HG02870 (cell line): ENCODE measurements around the gene C1QL4.
A peak's percentile ranks its signal among the peaks of the same experiment; 100 is the strongest.

Experiments used
- ATAC-seq: cut with Tn5 transposase; IDR thresholded peaks from one replicate; pipeline ENCODE4 v1.9.1; 2021; ENCODE audit warnings: mild to moderate bottlenecking, moderate library complexity; ENCODE audit not compliant: unreplicated experiment

The C1QL4 gene

DNA sequence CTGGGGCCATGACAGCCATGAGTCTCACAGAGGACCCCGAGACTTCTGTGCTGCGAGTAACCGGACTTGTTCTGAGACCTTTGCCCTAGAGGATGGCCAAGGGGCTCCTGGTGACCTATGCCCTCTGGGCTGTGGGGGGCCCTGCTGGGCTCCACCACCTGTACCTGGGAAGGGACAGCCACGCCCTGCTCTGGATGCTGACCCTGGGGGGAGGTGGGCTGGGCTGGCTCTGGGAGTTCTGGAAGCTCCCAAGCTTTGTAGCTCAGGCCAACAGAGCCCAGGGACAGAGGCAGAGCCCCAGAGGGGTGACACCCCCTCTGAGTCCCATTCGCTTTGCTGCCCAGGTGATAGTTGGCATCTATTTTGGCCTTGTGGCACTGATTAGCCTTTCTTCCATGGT, 11.8 kb upstream of the C1QL4 start:
- ATAC-seq: no peak

DNA sequence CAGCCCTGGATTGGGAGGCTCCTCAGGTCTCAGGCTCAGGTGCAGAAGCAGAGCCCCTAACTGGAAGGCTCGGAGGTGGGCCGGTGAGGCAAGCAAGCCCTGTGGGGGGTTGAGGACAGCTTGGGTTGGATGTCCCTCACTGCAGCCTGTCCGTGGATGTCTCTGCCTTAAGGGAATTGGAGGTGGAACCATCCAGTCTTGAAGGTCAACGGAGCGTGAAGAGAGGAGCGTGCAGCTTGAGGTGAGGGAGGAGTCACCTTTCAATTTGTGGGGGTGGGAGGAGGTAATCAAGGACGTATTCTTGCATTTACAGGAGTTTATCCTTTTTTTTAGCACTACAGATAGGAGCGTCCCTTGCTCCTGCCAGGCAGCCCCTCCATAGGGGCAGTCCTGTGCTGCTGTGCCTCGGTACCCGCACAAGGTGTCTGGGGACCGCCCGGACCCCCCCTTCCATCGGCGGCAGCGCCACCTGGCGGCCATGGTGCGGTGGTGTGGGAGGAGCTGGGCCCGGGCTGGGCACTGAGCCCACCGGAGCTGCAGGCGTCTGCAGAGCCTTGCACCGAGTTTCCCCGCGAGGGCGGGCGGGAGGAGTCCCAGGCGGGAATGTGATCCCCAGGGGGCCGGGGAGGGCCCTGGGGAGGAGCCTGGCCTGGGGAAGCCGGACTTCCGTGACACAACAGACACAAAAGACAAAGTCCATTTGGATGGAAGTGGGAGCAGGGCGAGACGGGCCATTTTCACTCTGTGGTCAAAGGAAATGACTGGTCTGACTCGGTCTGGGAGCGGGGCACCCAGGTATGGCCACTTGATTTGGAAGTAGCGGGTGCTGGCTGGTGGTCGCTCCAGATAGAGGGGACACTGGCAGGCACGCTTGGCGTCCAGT, 10.6 kb upstream of the C1QL4 start:
- no peak for ATAC-seq

DNA sequence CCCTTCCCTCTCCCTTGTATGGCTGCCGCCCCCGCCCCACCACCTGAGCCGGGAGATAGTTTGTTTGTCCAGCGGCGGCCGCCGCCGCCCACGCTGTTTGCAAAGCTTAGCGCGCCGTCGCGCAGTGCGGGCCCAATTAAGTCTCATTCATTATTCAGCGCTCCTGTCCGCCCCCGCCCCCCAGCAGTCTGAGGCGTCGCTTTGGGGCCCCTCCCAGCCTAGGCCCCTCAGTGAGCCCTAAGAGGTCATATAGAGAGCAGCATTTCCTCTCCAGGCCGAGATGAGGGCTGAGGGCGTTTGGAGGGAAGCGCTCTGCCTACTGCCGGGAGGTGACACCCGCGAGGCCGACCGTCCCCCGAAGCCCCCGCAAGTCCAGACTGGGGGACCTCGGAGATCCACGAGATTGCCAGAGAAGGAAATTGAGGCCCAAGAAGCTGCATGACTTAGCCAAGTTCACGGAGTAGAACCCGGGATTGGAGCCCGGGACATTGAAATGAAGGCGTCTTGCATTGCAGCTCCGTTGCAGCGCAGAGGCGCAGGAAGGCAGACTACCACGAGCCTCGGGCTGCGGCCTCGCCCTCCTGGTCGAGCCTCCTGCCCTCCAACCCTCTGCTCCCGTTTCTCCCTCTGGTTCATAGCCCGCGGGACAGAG, 9.8 kb upstream of the C1QL4 start, which contains the start of gene DNAJC22:
Gene DNAJC22 (plus strand): TSS at position 230 of the 652 bp plus-strand sequence. CDS start 1,985 bp downstream, outside the sequence.
- no peak for ATAC-seq

DNA sequence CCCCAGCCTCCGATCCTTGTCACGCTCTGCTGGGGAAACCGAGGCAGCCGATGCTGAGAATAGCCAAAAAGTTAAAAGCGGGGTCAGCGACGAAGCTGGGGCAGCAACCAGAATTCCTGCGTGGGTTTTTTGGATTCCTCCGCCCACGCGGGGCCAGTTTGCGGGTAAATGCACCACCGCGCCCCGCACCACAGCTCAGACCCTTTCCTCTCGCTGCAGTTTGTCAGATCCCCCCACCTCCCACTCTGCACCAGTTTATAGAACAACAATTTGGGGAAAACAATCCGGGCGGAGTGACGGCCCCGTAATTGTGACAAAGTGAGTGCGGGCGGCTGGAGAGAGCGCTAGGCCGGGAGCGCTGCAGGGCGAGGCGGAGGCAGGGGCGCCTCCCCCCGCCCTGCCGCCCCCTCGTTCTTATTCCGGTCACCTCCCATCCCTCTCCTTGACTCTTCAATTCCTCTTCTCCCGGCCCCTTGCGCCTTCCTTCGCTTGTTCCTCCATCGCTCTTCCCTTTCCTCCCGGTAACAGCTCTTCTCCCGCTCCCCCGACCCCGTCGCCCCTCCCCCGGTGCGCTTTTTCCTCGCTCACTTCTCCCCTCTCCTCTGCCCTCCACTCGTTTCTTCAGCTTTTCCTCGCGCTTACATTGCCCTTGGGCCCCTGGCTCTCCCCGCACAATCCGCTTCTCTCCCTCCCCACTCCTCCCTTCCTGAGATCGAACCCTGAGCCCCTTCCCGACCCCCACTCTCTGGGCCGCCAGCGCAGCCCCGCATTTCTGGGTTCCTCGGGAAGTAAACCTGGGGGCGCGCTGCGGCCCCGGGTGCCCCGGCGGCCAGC, 9.1 kb upstream of the C1QL4 start:
- no peak for ATAC-seq

DNA sequence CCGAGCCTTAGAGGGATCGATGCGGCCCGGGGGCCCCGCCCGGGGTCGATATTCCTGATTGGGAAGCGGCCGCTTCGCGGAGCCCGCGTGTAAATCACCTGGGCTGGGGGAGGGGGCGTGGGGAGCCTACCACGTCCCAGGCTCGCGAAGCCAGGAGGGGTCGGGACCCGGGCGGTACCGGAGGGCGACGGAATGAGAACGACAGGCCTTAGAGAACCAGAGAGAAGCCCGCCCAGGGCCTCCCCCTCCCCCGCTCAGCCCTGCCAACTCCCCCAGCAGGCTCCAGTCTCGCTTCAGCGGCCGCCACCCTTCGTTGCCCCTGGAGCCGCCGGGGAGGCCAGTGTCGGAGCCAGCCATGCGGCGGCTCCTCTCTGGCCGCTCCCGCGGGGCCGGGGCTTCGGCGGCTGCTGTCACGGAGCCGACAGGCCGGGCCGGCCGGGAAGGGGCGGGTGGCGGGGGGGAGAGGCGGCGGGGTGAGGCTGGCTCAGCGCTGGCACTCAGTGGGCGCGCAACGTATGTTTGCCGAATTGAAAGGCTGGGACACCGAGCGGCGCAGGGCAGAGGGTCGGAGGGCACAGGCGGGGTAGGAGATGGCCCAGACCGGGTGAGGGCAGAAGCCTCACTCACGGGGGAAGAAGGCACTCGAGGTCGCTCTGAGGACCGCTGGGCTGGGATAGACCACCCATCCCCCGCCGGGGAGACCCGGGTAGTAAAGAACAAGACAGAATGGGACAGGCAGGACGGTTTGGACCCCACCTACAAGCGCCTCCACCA, 8.2 kb upstream of the C1QL4 start:
- ATAC-seq: no peak

DNA sequence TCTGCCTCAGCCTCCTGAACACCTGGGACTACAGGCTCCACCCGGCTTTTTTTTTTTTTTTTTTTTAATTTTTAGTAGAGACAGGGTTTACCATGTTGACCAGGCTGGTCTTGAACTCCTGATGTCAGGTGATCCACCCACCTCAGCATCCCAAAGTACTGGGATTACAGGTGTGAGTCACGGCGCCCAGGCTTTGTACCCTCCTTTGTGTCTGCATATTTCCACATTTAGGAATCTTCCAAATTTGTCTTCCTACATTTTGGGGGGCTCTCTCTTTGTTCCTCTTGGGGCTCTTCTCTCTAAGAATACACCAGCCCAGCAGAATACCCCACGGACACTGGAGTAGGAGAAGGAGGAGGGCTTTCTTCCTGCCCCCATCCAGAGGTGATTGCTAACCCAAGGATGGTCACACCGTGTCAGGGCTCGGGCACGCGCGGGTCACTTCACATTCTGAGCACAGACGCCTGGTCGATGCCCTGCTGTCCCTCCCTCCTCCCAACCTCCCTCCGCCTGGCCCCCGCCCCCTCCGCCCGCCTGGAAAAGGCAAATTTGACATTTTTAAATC, 7.6 kb upstream of the C1QL4 start:
- no peak for ATAC-seq

DNA sequence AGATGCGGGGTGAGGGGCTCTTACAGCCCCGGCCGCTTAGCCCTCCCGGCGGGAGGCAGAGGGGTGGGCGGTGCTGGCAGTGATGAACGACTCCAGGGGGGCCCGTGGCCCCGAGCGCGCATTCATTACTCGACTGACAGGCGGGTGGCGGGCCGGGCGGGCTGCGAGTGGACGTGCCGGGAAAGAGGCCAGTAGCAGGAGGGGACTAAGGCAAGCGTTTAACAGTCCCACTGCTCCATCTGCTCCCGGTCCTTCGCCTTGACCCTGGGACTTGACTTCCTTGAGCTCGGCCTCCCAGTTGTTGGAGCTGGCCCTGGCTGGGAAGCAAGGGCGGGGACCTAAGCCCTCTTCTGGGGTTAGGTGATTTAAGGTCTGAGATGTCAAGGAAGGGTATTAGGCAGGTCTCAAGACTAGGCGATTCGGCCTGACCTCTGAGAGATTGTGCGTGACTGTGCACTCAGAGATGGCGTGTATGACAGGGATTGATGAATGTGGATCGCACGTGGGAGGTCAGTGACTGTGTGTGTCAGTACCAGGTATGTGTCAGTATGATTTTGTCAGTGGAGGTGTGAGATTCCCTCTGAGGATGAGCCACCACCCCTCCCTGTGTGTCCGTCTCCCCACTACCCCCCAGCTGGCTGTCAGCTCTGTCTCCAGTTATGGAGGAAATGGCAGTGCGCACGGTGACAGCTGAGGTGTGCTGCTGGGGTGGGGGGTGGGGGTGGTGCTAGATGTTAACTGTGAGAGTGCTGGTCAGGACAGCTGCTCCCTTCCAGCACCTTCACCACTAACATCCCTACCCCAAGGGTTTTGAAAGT, 6.1 kb upstream of the C1QL4 start:
- ATAC-seq: no peak

DNA sequence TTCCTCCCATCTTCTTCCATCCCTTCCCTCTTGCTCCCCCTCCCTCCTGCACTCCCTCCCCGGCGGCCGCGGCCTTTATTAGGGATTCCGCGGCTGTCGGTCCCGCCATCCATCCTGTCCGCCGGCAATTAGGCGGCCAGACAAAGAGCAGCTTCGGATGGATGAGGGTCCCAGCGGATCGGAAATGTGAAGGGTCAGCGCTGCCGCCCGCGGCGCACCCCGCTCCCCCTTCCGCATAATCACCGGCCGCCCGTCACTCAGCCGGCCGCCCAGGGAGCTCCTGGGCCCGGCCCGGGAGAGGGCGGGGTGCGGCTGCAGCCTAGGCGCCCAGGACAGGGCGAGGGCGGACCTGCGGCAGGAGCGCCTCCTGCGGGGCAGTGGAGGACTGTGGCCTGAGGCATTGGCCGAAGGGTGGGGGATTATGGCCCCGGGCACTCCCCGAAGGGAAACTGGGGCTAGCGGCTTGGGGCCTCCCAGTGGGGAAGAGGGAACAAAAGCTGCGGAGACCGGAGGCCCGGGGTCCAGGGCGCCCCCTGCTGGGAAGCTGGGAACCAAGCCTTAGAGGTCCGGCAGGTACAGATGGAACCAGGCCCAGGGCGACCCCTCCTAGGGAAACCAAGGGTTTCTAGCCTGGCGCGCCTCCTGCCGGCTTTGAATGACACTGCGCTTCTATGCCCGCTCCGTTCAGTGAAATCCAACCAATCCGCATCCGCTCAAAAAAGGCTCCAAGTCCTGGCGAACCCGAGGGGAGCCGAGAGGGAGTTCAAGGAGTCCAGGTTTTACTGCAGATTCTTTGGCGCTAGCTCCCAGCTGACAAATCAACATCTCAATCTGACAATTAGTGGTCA, 5.3 kb upstream of the C1QL4 start:
- ATAC-seq: peak; percentile 64

DNA sequence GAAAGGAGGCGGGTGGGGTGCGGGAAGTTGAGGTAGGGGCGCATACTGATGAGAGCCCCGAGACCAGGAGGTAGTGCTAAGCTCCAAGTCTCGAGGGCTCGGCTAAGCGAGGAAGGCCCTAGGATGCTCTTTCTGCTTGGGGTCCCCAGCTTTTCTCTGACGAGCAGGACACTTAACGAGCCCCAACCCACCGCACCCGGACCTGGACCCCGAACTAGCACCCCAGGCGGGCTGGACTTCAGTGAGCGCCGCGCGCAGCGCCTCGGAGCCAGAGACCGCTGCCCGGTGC, 4.7 kb upstream of the C1QL4 start:
- no peak for ATAC-seq

DNA sequence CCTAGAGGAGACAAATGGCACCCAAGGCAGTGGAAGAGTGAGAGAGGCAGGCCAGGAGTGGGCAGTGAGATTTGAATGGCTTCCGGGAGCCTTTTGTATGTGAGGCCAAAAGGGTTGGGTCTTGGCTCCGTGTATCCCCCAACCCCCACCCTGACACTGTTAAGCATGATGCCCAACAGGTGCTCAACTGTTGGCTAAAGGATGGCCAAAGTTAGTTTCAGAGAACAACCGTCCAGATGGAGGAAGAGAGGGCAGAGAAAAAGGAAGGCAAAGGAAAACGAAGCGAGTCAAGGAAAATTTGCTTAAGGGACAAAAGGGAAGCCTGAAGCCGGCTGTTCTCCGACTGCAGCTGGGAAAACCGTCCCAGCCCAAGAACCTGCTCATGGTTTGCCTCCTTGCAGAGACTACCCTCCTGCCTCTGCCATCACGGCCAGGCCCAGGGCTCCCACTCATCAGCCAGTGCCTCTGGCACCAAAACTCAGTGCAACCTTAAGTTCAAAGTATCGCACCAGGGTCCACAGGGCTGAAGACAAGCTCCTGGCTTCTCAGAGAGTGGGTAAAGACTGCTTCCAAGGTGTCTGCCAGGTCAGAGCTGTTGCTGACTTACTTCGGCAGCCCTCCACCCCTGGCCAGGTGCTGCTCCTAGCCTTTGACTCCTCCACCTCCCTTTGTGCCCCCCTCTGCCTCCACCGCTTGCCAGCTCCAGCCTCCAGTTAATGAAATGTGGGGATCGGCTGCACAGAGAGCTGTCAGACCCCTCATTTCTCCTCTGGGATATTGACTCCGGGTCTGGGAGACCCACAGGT, 4.2 kb upstream of the C1QL4 start:
- ATAC-seq: no peak

DNA sequence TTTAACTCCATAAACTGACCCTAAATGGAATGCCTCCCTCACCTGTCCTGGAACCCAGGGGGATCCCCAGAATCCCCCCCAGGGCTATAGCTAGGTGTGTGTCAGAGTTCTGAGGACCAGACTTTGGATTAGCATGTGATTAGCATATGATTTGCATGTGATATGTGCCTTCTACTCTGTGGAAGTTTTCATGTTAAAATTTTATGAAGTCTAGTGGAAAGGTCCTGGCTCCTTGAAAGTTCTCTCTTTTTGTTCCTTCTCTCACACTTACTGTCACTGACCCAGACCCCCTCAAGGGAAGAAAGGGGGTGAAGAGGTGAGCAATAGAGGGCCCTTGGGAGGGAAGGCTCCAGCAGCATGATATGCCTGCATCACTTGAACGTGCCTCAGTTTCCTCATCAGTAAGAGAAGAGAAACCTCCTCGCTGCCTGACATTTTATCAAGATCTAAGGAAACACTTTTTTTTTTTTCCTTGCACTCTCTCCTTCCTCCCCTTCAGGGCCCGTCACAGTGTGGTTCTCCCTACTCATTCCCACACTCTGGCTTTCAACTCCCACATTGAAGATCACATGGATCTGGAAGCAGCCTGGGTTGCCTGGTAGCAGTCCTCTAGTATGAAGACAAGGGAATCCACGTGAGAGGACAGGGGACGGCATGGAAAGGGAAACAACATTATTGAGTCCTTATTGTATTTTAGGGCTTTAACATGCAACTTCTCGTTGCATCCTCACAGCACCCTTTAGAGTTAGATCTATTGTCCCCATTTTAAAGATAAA, 3.3 kb upstream of the C1QL4 start:
- no peak for ATAC-seq

DNA sequence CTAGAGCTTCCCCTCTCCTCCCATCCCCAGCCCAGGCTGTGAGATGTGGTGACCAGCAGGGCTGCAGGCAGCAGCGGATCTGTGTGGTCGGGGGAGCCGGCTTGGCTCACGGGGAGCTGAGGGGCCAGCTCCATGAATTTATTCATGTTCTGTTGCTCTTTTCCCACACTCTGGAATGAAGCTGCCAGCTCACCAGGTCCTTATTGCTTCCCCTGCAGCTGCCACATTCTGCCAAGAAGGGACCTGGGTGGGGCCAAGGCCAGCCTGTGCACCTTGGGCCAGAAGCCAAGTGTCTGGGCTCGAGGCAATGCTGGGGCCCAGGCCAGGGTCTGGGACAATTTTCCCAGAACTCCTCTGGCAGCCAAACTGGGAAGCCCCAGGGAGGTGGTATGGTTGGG, 2.5 kb upstream of the C1QL4 start:
- ATAC-seq: no peak

DNA sequence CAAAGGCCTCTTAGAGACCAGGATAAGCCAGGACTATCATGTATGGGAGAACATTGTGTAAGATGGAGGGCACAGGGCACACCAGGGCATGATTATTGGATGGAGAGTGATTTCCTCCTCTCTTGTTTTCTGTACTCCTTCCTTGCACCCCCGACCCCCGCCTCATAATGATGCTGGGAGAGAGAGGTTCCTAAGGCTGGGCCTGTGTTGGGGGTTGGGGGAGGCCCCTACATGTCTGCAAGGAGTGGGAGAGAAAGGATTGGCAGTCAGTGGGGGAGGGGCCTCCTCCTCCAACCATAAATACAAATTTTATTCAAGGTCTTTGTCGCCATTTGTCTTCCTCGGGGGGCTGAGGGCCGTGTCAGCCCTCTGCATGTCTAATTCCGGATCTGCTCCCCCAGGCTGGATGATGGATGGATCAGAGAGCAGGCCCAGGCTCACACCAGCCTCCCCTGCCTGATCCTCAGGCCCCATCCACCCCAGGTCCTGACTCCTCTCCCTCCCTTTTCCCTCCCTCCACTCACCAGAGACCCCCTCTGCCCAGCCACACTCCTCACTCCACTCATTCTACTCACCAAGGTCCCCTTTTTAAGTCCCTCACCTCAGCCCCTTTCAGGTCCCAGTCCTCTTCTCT, 2.0 kb upstream of the C1QL4 start:
- ATAC-seq: no peak

DNA sequence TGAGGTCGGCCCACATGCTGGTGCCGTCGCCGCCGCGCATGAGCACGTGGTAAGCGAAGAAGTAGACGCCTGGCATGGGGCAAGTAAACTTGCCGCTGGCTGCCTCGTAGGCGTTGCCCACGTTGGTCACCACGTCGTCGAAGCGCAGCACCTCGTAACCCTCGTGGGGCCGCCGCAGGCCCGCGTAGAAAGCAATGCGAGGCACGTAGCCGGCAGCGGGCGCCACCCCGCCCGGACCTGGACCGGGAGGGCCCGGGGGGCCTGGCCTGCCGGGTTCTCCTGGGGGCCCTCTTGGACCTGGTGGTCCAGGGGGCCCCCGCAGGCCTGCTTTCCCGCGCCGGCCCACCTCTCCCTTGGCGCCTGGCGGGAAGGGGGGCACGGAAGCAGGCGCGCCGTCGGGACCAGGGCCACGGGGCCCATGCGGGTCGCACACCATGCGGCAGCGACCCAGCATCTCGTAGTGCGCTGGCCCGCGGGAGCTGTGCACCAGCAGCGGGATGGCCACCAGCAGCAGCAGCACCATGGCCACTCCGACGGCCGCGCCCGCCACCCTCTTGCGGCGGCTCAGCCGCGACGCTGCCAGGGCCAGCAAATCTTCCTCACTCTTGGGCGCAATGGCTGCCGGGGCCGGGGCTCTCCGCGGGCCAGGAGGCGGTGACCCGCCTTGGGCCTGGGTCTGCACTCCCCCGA, 888 bp downstream of the C1QL4 start:
- no peak for ATAC-seq

DNA sequence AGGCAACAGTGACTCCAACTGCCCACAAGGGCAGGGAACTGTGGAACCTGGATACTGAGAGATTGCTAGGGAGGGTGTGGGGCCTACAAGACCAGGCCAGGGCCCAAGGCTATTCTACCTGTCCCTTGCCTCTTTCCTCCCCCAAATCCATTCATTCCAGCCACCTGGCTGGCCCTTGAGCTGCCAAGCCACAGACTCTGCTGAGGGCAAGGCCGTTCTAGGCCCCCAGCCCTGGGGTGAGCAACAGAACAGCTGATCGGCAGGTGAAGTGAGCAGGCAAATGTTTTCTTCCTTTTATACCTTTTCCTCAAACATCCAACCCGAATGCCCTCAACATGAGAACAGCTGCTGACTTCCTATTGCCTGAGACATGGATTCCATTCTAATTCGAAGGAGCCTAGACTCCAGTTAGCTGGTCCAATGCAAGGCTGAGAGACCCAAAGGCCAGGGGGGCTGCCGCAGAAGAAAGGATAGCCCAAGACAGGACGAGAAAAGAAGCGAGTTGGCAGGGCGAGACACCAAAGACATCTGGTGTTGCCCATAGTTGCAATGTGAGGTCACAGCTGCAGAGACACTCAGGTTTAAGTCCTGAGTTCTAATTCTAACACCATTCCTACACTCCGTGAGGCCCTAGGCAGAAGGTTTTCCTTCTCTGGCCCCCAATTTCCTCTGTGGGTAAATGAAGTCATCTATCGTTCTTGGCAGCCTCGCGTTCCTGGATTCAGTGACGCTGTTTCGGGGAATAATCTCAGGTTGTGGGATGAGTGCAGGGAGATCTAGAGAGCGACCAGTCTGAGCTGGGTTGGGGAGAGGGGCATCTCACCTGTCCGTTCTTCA, 1.7 kb downstream of the C1QL4 start:
- no peak for ATAC-seq
